KOPT-K1 (cell line): ENCODE data around the gene FAM117B.
"Not testable (repeated sequence)": the region's sequence is repeated elsewhere in the genome, so short reads cannot be mapped to it uniquely, and the experiment has no call there.

Experiments used
- H3K27ac ChIP-seq: fragments of 200-600 bp; sonication (generic); 2 replicates; pipeline ENCODE4 v1.5.1; 2016; ENCODE audit warnings: antibody characterized with exemption, mild to moderate bottlenecking, low read depth, low read length; ENCODE audit not compliant: poor library complexity, severe bottlenecking
- H3K36me3 ChIP-seq: fragments of 200-600 bp; sonication (generic); 2 replicates; pipeline ENCODE4 v1.5.1; 2017; ENCODE audit warnings: antibody characterized with exemption, mild to moderate bottlenecking, low read length, moderate library complexity; ENCODE audit not compliant: insufficient read depth
- H3K9me3 ChIP-seq: fragments of 200-600 bp; sonication (generic); 2 replicates; pipeline ENCODE4 v1.5.1; 2017; ENCODE audit warnings: antibody characterized with exemption, low read length, mild to moderate bottlenecking; ENCODE audit not compliant: insufficient read depth, poor library complexity, severe bottlenecking

Gene FAM117B

DNA sequence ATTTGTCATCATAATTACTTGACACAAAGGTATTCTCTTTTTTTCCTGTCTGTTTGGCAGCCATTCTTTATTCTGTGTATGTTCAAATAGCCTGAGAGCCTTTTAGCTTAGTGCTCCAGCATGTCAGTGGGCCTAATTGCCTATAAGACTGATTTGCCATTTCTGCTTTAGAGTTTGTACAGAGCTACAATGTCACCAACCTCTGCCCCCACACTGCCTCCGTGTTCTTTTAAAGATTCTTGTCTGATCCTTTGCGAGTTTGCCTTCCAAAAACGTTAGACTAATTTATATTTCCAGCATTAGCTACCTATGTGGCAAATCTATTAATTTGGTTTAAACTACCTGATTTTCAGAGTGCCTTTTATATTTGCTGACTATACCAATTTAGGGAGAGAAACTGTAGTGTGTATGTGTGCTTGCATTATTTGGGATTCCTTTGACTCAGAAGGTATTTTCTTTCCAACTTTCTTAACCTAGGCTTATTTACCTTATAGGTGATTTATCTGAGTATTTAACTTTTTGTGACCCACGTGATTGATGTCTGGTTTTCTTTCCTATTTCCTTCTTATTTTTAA is 70.8 kb downstream of the FAM117B start:
- Histone ChIP-seq H3K36me3 (no peaks in the 10 kb centered on the region), H3K27ac (no peak overlapping the region), H3K9me3 (no peaks in the 10 kb centered on the region)

- H3K27ac ChIP-seq, H3K36me3 ChIP-seq: not testable (repeated sequence)
- peaks cover 37% of the 10 kb centered on the region for H3K9me3 ChIP-seq
Measured at GRCh38 chr2:202714971-202715935, 80.5 kb downstream of the FAM117B start.

- Histone ChIP-seq H3K9me3 (peaks cover 36% of the 10 kb centered on the region), H3K36me3 (no peaks in the 10 kb centered on the region), H3K27ac (no peak overlapping the region)
Measured at GRCh38 chr2:202716114-202716718, 81.4 kb downstream of the FAM117B start.

DNA sequence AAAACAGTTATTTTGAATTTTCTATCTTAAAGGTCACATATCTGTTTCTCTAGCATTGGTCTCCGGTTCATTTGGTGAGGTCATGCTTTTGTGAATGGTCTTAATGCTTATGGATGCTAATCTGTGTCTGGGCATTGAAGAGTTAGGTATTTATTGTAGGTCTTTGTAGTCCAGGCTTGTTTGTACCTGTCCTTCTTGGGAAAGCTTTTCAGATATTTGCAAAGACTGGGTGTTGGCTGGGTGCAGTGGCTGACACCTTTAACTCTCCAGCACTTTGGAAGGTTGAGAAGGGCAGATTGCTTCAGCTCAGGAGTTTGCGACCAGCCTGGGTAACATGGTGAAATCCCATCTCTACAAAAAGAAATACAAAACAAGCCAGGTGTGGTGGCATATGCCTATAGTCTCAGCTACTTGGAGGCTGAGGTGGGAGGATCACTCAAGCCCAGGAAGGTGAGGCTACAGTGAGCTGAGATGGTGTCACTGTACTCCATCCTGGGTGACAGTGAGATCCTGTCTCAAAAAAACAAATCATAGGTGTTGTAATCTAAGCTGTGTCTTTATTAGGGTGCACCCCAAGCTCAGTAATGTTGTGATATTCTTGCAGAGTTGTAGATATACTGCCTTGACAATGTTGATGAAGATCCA is 82.3 kb downstream of the FAM117B start:
- peaks cover 28% of the 10 kb centered on the region for H3K9me3 ChIP-seq
- H3K36me3 ChIP-seq = no peaks in the 10 kb centered on the region
- H3K27ac ChIP-seq = no peak overlapping the region

DNA sequence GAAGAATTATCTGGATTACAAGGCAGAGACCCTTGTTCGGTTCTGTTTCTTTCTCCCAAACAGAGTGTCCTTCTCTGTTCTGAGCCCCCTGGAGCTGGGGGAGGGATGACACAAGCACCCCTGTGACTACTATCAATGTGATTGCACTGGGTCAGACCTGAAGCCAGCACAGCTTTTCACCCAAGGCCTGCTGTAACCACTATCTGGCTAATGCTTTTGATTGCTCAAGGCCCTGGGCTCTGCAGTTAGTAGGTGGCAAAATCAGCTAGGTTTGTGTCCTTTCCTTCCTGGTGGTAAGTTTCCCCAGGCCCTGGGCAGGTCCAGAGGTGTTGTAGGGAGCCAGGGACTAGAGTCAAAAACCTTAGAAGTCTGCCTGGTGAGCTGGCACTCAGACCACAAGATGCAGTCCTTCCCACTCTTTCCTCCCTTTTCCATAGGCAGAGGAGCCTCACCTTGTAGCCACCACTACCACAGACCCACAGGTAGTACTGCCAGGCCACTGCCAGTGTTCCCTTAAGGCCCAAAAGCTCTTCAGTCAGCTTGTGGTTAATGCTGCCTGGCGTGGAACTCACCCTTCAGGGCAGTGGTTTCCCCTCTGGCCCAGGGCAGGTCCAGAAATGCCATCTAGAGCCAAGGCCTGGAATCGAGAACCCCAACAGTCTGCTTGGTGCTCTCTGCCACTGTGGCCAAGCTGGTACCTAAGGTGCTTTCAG is 83.0 kb downstream of the FAM117B start:
- Histone ChIP-seq H3K27ac (no peak overlapping the region), H3K36me3 (no peaks in the 10 kb centered on the region), H3K9me3 (peaks cover 21% of the 10 kb centered on the region)

GRCh38 chr2:202718614-202719013 is 83.8 kb downstream of the FAM117B start:
- Histone ChIP-seq H3K36me3 (no peaks in the 10 kb centered on the region), H3K27ac (no peak overlapping the region), H3K9me3 (peaks cover 17% of the 10 kb centered on the region)

- peaks cover 17% of the 10 kb centered on the region for H3K9me3 ChIP-seq
- H3K27ac ChIP-seq = no peak overlapping the region
- H3K36me3 ChIP-seq = no peaks in the 10 kb centered on the region
Measured at GRCh38 chr2:202720226-202720625, 85.5 kb downstream of the FAM117B start.

GRCh38 chr2:202721621-202722020 is 86.9 kb downstream of the FAM117B start:
- Histone ChIP-seq H3K36me3 (peaks cover 12% of the 10 kb centered on the region), H3K27ac (no peak overlapping the region), H3K9me3 (peaks cover 5% of the 10 kb centered on the region)

- H3K27ac ChIP-seq = no peak overlapping the region
- H3K36me3 ChIP-seq = peaks cover 18% of the 10 kb centered on the region
- no peaks in the 10 kb centered on the region for H3K9me3 ChIP-seq
Measured at GRCh38 chr2:202723746-202724145, 89.0 kb downstream of the FAM117B start.

GRCh38 chr2:202726070-202726469 is 91.3 kb downstream of the FAM117B start:
- Histone ChIP-seq H3K27ac (no peak overlapping the region), H3K9me3 (no peaks in the 10 kb centered on the region), H3K36me3 (peaks cover 29% of the 10 kb centered on the region)

GRCh38 chr2:202736826-202737225 is 102.1 kb downstream of the FAM117B start:
- Histone ChIP-seq H3K36me3 (peaks cover 20% of the 10 kb centered on the region), H3K27ac (no peak overlapping the region), H3K9me3 (peaks cover 16% of the 10 kb centered on the region)

GRCh38 chr2:202743613-202744012 is 108.8 kb downstream of the FAM117B start:
- Histone ChIP-seq H3K27ac (no peak overlapping the region), H3K9me3 (peaks cover 38% of the 10 kb centered on the region), H3K36me3 (peaks cover 13% of the 10 kb centered on the region)

DNA sequence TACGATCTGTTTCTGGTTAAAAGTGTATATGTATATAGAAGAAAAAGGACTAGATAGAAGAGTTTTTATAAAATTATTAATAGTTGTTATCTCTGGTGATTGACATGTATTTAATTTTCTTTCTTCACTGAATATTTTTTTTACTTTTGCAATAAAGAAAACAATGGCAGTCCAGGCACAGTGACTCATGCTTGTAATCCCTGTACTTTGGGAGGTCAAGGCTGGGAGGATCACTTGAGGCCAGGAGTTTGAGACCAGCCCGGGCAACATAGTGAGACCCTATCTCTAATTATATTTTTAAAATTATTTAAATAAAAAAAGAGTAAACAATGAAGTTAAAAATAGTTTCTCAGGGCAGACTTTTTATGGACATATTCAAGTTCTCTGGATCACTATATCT is 114.7 kb downstream of the FAM117B start:
- H3K9me3 ChIP-seq = peaks cover 12% of the 10 kb centered on the region
- H3K27ac ChIP-seq = no peak overlapping the region
- no peaks in the 10 kb centered on the region for H3K36me3 ChIP-seq

DNA sequence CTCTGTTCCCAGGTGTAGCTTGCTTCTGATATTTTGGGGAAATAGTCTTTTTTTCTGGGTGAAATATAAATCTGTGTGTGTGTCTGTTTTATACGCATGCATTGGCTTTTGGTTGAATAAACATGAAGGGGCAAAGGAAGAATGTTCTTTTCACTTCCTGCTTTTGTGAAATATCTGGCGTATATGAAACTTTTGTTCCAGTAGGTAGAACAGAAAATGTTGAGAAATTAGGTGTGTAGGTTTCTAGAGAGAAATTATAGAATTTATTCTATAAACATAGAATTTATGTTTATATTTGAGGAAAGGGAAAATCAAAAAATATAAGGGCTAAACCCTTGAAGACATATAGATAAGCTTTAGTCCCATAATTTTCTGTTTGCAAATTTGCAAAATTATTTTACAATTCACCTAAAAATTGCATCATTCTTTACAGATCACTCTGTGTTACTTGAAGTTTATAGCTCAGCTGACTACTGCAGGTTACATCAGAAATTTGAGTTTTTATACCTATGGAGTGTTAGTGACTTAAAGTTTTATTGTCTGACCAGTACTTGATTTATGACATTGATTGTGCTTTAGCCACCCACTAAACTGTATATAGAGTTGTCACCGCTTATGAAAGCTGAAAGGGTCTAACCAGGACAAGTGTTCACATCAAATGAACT is 116.1 kb downstream of the FAM117B start:
- no peaks in the 10 kb centered on the region for H3K9me3 ChIP-seq
- no peak overlapping the region for H3K27ac ChIP-seq
- H3K36me3 ChIP-seq = peaks cover under 1% of the 10 kb centered on the region; the same call in 1 of the 2 replicates
